Ovary (tissue), 9 donors: ENCODE results near the gene CHD2. TPM values are rescaled to one million over a fixed set of nuclear protein-coding genes. Genes with fewer than 3 reads are reported as not detected.

ENCODE experiments used
- DNase-seq, 5 donors: peaks; one replicate each; pipeline ENCODE4 v3.0.0-alpha.2; 2019 to 2020
- H3K27ac ChIP-seq, 2 donors: fragments of 200-600 bp; one replicate each; pipeline versions ENCODE4 v1.5.1 to v1.8.0; 2019 to 2022
- H3K27me3 ChIP-seq: fragments of 200-600 bp; one replicate; pipeline ENCODE4 v1.8.0; 2022
- H3K36me3 ChIP-seq: fragments of 200-600 bp; sonication (generic); one replicate; pipeline ENCODE4 v1.5.1; 2019
- H3K4me1 ChIP-seq: one replicate; pipeline ENCODE4 v1.8.1; 2013; ENCODE audit warnings: mild to moderate bottlenecking, moderate library complexity; ENCODE audit not compliant: insufficient read depth
- H3K4me3 ChIP-seq: fragments of 200-600 bp; sonication (generic); one replicate; pipeline ENCODE4 v1.5.1; 2017
- H3K9me3 ChIP-seq, 2 donors: fragments of 200-600 bp in 1 of 2; sonication (generic) in 1 of 2; one replicate each; pipeline versions ENCODE4 v1.5.1 to v1.8.1; 2013 to 2019; ENCODE audit warnings: mild to moderate bottlenecking in 1 of 2, moderate library complexity in 1 of 2
- EP300 ChIP-seq: sonication (generic); formaldehyde crosslinking; IDR thresholded peaks from one replicate; pipeline ENCODE4 v1.6.1; 2017; ENCODE audit warnings: antibody characterized with exemption
- POLR2A ChIP-seq: fragments of 450-650 bp; IDR thresholded peaks from one replicate; pipeline ENCODE4 v1.6.1; 2017; ENCODE audit warnings: antibody characterized with exemption, mild to moderate bottlenecking, moderate library complexity
- WGBS, 3 donors: extraction: QIAGEN DNeasy Blood & Tissue Kit in 1 of 3; methylation state at CpG; one replicate each; pipeline versions ENCODE4 v1.1.5 to v1.1.7; 2013 to 2017; 5-methylcytosine and 5-hydroxymethylcytosine counted together
- intact Hi-C, 4 donors: fragments of 100-400 bp; cut with DNase I; formaldehyde crosslinking; loops; one replicate each; pipeline versions ENCODE4 v1.11.0 to v1.15.1; 2022 to 2023
- polyA plus RNA-seq, 2 donors: library from polyadenylated mRNA; stranded (reverse); fragments of 200-250 nt in 1 of 2; fragments of 350-450 nt in 1 of 2; fragmentation: Illumina TruSeq in 1 of 2; extraction: RNeasy Lipid Tissue Mini Kit (QIAGEN cat#74804) in 1 of 2; gene quantifications; one replicate each; pipeline ENCODE4 v1.2.3, GENCODE V29; 2013 to 2014
- total RNA-seq, 7 donors: library from RNA; depleted of rRNA in 2 of 7; stranded (reverse); fragments of >200 nt in 2 of 7; fragmentation: NEBNext Ultra II Directional in 3 of 7; extraction: Animal tissue kit (Norgen Biotek cat#: 25700) in 3 of 7; gene quantifications; one replicate each; pipeline versions ENCODE4 v1.1.0 to v1.2.4, GENCODE V29; 2016 to 2023
- TF ChIP-seq, protein P1 (sequence below), 3 donors: fragments of 450-650 bp in 2 of 3; fragments of 200-600 bp in 1 of 3; IDR thresholded peaks; one replicate each; pipeline versions ENCODE4 v1.5.1 to v1.8.0; 2016 to 2022; ENCODE audit warnings: antibody characterized with exemption in 3 of 3, mild to moderate bottlenecking in 1 of 3
- donor health status: DM: no; HTN: no; CAD: no; lungs with moderate emphysema.
- donor health status: DM: no; HTN: no; CAD: no.
- donor health status: Bipolar disorder and iron deficiency.
- donor health status: DM: yes; HTN: yes; CAD: no.
- donor health status: DM: no; HTN: no; CAD: no.
- donor health status: DM: yes; HTN: yes; CAD: no.

The CHD2 gene
- total and polyA plus RNA-seq, 9 donors = 43.6 to 146 (median 98.2) TPM

DNA sequence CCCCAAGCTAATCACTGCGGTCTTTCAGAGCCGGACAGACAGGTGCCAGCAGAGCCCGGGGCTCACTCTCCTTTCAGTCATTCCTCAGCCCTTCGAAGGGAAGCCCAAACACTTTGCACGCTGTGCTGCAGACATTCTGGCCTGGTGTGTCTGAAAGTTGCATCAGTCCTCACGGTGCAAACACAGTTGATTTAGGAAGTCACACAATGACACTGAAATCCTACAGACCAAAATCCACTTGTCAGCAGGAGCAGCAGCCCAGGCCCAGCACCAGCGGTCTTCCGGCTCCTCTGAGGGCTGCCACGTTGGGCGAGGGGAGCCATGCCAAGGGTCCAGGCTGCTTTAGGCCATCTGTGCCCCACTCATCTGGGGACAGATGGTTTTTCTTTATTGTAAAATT lies 127.3 kb downstream of the CHD2 start:
- H3K4me1 ChIP-seq = peaks cover 18% of the 10 kb centered on the region
- no peaks in the 10 kb centered on the region for H3K27me3 ChIP-seq
- peak in 2 of 5 donors; percentile 16 to 35 for DNase-seq
- H3K27ac ChIP-seq = peak overlapping the region in 1 of 2 donors; percentile 81
- TF ChIP-seq EP300 (no peak), POLR2A (no peak)
- TF ChIP-seq, protein P1, sequence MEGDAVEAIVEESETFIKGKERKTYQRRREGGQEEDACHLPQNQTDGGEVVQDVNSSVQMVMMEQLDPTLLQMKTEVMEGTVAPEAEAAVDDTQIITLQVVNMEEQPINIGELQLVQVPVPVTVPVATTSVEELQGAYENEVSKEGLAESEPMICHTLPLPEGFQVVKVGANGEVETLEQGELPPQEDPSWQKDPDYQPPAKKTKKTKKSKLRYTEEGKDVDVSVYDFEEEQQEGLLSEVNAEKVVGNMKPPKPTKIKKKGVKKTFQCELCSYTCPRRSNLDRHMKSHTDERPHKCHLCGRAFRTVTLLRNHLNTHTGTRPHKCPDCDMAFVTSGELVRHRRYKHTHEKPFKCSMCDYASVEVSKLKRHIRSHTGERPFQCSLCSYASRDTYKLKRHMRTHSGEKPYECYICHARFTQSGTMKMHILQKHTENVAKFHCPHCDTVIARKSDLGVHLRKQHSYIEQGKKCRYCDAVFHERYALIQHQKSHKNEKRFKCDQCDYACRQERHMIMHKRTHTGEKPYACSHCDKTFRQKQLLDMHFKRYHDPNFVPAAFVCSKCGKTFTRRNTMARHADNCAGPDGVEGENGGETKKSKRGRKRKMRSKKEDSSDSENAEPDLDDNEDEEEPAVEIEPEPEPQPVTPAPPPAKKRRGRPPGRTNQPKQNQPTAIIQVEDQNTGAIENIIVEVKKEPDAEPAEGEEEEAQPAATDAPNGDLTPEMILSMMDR (IDR thresholded peaks at IDR 0.05) = no peak
- intact Hi-C loops = loop anchor here in 3 of 4 donors (5.0 to 10.0 kb wide), 3 partner anchors 223 to 233 kb away; no protein-coding TSS in a partner anchor
- H3K36me3 ChIP-seq = no peaks in the 10 kb centered on the region
- no peak overlapping the region for H3K4me3 ChIP-seq
- WGBS, 3 donors = 85 to 86% (median 85%) methylated on average over 10 of the region's 10 CpGs
- H3K9me3 ChIP-seq = no peaks in the 10 kb centered on the region

DNA sequence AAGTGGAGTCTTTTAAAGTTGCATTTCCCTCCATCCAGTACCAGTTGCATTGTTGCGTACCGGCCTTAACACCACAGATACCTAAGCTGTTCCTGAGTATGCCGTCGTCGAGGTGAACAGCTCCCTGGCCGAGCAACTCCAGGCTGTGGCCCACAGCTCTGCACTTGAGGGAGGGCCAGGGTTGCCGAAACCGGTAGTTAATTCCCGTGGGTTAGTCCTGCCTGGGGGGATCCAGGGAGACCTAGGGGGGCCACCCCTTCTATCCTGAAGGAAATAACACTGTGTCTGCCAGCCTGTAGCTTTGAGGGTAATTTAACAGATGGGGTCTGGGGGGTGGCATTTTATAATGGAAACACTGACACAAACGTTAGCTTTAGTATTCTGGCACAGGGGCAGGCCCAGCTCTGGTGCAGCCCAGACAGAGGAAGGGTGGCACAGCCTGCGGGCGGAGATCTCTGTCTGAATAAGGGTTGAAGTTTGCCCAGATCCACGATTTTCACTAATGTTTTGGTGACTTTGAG lies 128.0 kb downstream of the CHD2 start:
- Histone ChIP-seq H3K27me3 (no peaks in the 10 kb centered on the region), H3K4me1 (peaks cover 18% of the 10 kb centered on the region), H3K9me3 (no peaks in the 10 kb centered on the region), H3K27ac (peak overlapping the region; percentile 11 to 81), H3K4me3 (no peak overlapping the region), H3K36me3 (no peaks in the 10 kb centered on the region)
- 43 to 51% (median 43%) methylated on average over 13 of the region's 13 CpGs for WGBS, 3 donors
- intact Hi-C loops = loop anchor here in 3 of 4 donors (5.0 to 10.0 kb wide), 3 partner anchors 223 to 233 kb away; no protein-coding TSS in a partner anchor
- DNase-seq = peak in 2 of 5 donors; percentile 30 to 46
- no peak for TF ChIP-seq EP300
- TF ChIP-seq, protein P1 (IDR thresholded peaks at IDR 0.05) = no peak
- TF ChIP-seq POLR2A = no peak

DNA sequence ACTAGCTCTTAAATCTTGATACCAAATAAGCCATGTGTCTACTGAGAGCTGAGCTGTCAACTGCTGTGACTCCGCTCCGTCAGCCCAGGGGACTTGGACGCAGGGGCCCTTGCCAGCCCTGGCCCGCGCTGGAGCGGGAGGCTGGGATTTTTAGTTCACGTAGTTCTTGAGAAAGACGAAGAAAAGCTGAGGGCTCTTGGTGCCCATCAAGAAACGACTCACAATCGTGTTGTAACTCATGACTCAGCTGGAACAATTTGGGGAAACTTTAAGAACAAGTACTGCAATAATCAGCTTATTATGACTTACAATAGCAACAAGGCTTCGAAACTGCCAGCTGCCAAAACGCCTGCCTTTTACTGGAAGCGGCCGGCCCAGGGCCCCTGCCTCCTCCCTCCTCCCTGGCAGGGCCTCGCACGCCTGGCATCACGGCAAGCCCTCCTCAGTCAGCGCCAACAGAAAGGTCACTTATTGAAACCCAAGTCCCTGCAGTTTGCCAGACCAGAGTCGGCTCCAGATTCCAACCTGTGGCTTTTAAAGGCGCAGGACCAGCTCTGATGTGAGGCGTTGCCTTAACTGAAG lies 128.6 kb downstream of the CHD2 start:
- WGBS, 3 donors = 16 to 23% (median 20%) methylated on average over 21 of the region's 21 CpGs
- peak; percentile 71 to 83 (median 82) for DNase-seq
- Histone ChIP-seq H3K4me1 (peaks cover 18% of the 10 kb centered on the region), H3K27ac (peak overlapping the region; percentile 11 to 81), H3K36me3 (no peaks in the 10 kb centered on the region), H3K27me3 (no peaks in the 10 kb centered on the region), H3K4me3 (no peak overlapping the region), H3K9me3 (no peaks in the 10 kb centered on the region)
- TF ChIP-seq, protein P1 (IDR thresholded peaks at IDR 0.05) = no peak
- TF ChIP-seq EP300 = no peak
- intact Hi-C loops = loop anchor here in 3 of 4 donors (5.0 to 10.0 kb wide), 3 partner anchors 224 to 234 kb away; no protein-coding TSS in a partner anchor

DNA sequence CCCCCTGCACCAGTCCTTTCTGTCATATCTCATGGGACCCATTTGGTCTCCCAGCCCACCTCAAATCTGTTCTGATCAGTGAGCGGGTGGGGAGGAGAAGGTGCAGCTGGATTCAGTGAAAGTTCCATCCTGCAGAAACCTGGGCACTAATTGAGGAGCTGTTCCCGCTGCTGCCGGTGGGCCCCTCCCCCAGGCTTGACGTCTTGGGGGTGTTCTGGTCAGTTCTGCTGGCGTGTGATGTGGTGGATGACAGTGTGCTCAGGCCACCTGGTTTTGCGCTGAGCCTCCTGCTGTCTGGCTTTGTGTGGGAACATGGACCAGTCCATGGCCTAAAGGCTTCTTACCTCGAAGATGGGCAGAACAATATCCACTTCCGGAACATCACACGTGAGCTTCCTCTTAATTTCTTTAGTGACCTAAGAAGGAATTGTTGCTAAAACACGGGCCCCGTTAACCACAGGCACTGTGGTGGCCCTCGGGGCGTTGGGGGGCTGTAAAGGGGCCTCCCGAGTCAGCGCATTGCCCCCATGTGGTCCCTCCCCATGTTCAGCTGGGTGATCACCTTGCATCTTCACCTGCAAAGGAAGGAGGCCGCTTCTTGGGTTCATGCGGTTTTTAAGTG lies 129.2 kb downstream of the CHD2 start:
- no peaks in the 10 kb centered on the region for H3K9me3 ChIP-seq
- H3K27me3 ChIP-seq = no peaks in the 10 kb centered on the region
- no peak overlapping the region for H3K4me3 ChIP-seq
- intact Hi-C loops = loop anchor here in 3 of 4 donors (5.0 to 10.0 kb wide), 3 partner anchors 225 to 235 kb away; no protein-coding TSS in a partner anchor
- H3K36me3 ChIP-seq = no peaks in the 10 kb centered on the region
- 35 to 63% (median 43%) methylated on average over 14 to 17 of the region's 17 CpGs for WGBS, 3 donors
- H3K27ac ChIP-seq = peak overlapping the region; percentile 35 to 81
- peak; percentile 52 to 67 (median 61) for DNase-seq
- TF ChIP-seq EP300 = no peak
- TF ChIP-seq, protein P1 (IDR thresholded peaks at IDR 0.05) = peak in 1 of 3 donors; percentile 12
- no peak for TF ChIP-seq POLR2A
- peaks cover 18% of the 10 kb centered on the region for H3K4me1 ChIP-seq
